GM12878 (cell line): Measurements from ENCODE around the gene LRRC45. TPM values are rescaled to one million over a fixed set of nuclear protein-coding genes. Genes with fewer than 3 reads are reported as not detected.

ENCODE experiments used
- BHLHE40 ChIP-seq, 2 experiments: fragments of 450-650 bp in 1 of 2; IDR thresholded peaks; 2 replicates each; pipeline ENCODE4 v1.6.1; 2011 to 2017; ENCODE audit warnings: low read depth in 2 of 2, borderline replicate concordance in 1 of 2, improper control_type of control experiment in 1 of 2, low read length in 1 of 2, mild to moderate bottlenecking in 1 of 2
- CBX5 ChIP-seq: sonication (generic); IDR thresholded peaks from 2 replicates; pipeline ENCODE4 v1.6.1; 2016; ENCODE audit warnings: low read depth, moderate library complexity, mild to moderate bottlenecking, inconsistent platforms
- CTCF ChIP-seq, 3 experiments: IDR thresholded peaks in 2 of 3; conservative IDR thresholded peaks in 1 of 3; 2 replicates each; pipeline ENCODE4 v1.5.1; 2011; ENCODE audit warnings: low read depth in 3 of 3, low read length in 3 of 3, mild to moderate bottlenecking in 3 of 3, control low read depth in 2 of 3, moderate library complexity in 2 of 3, inconsistent platforms in 1 of 3, mixed read lengths in 1 of 3; ENCODE audit not compliant: control insufficient read depth in 2 of 3, insufficient read depth in 1 of 3; ENCODE audit errors: extremely low read depth in 1 of 3
- ELK1 ChIP-seq: IDR thresholded peaks from 2 replicates; pipeline ENCODE4 v1.6.1; 2012; ENCODE audit warnings: low read depth, low read length, improper control_type of control experiment
- GATAD2B ChIP-seq: fragments of 450-650 bp; conservative IDR thresholded peaks from 2 replicates; pipeline ENCODE4 v1.6.1; 2017; ENCODE audit warnings: low read depth, mild to moderate bottlenecking, moderate library complexity
- JUNB ChIP-seq: IDR thresholded peaks from 2 replicates; pipeline ENCODE4 v1.6.1; 2016; ENCODE audit warnings: antibody characterized with exemption, mild to moderate bottlenecking
- MAX ChIP-seq: IDR thresholded peaks from 2 replicates; pipeline ENCODE4 v1.6.1; 2012; ENCODE audit warnings: low read depth, low read length, improper control_type of control experiment
- MTA2 ChIP-seq: fragments of 450-650 bp; IDR thresholded peaks from 2 replicates; pipeline ENCODE4 v1.6.1; 2016; ENCODE audit warnings: low read depth, mild to moderate bottlenecking, moderate library complexity
- MXI1 ChIP-seq: fragments of 150-350 bp; IDR thresholded peaks from 2 replicates; pipeline ENCODE4 v1.6.1; 2011; ENCODE audit warnings: low read depth, mild to moderate bottlenecking, inconsistent platforms, low read length, improper control_type of control experiment
- PAX8 ChIP-seq: fragments of 450-650 bp; IDR thresholded peaks from 2 replicates; pipeline ENCODE4 v1.6.1; 2017; ENCODE audit warnings: mild to moderate bottlenecking, moderate library complexity
- POLR2AphosphoS5 ChIP-seq: IDR thresholded peaks from 2 replicates; pipeline ENCODE4 v1.6.1; 2011; ENCODE audit warnings: mild to moderate bottlenecking, low read length, inconsistent platforms
- SMARCA5 ChIP-seq: fragments of 450-650 bp; IDR thresholded peaks from 2 replicates; pipeline ENCODE4 v1.6.1; 2017; ENCODE audit warnings: mild to moderate bottlenecking
- TARDBP ChIP-seq: IDR thresholded peaks from 2 replicates; pipeline ENCODE4 v1.6.1; 2016; ENCODE audit warnings: borderline replicate concordance
- polyA plus RNA-seq, 11 experiments: library from polyadenylated mRNA; depleted of rRNA in 4 of 11; unstranded in 6 of 11; stranded (reverse) in 5 of 11; fragments of >200 nt; fragmentation: Nextera tagmentation in 4 of 11; fragmentation: Illumina TruSeq in 1 of 11; extraction: Ambion mirVana in 4 of 11; extraction: Trizol in 1 of 11; gene quantifications; 1 replicate in 1 of 11; 2 replicates in 10 of 11; pipeline versions ENCODE4 v1.2.1 to v1.2.3, GENCODE V29; 2011 to 2016; ENCODE audit warnings: inconsistent platforms in 2 of 11, missing spikeins in 2 of 11, low read depth in 1 of 11
- total RNA-seq, 4 experiments: library from RNA; depleted of rRNA in 3 of 4; stranded (reverse); fragments of >200 nt in 3 of 4; fragmentation: Illumina TruSeq in 1 of 4; extraction: Trizol in 1 of 4; gene quantifications; 2 replicates each; pipeline versions ENCODE4 v1.2.1 to v1.2.3, GENCODE V29; 2013 to 2021
- TF ChIP-seq, protein P1 (sequence below): IDR thresholded peaks from 2 replicates; pipeline ENCODE4 v1.6.1; 2011; ENCODE audit warnings: low read depth, mild to moderate bottlenecking, low read length, moderate library complexity, borderline replicate concordance; ENCODE audit errors: extremely low read depth
- TF ChIP-seq, protein P2 (sequence below): fragments of 450-650 bp; IDR thresholded peaks from 2 replicates; pipeline ENCODE4 v1.6.1; 2018; ENCODE audit warnings: mild to moderate bottlenecking, low read depth, moderate library complexity; ENCODE audit not compliant: partially characterized antibody
- TF ChIP-seq, protein P3 (sequence below): IDR thresholded peaks from 2 replicates; pipeline ENCODE4 v1.6.1; 2012; ENCODE audit warnings: low read length, inconsistent platforms

The LRRC45 gene
- total and polyA plus RNA-seq, 10 of the 15 experiments (the other 5 are each of a cell fraction or from before 2014, with no cell fraction given): 0.03 to 27.7 (median 10.4) TPM

DNA sequence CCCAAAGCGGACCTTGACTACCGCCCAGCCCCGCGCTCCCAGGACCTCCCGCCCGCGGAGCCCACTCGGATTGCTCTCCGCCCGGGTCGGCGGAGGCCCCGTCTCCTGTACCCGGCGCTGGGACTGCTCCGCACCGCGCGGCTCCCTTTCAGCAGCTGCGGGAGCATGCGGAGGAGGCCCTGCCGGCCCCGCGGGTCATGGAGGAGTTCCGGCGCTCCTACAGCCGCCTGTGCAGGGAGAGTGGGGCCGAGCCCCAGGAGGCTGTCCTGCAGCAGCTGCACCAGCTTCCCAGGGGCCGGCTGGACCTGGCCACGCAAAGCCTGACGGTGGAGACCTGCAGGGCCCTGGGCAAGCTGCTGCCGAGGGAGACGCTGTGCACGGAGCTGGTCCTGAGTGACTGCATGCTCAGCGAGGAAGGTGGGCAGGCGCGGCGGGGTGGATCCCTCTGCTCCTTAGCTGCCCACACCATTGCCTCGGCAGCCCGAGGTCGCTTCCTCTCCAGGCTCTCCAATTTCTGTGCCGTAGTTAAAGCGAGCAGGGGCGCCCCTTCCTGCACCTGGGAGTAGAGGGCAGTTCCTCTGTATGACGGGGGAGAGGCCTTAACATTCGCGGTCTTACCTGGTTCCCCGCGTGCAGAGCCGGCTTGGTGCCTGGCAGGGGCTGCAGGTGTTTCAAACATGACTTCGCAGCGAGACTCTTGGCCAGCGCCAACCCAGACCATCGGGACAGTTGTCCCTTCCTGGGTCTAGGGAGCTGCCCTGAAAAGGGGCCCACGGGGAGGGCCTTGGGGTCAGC lies 539 bp downstream of the LRRC45 start (continued):
- TF ChIP-seq CTCF (IDR thresholded peaks at IDR 0.05 in 2 of 3, conservative IDR thresholded peaks at IDR 0.05 in 1 of 3; ENCODE audit: control insufficient read depth in 2 of 3, extremely low read depth in 1 of 3, insufficient read depth in 1 of 3, low read depth in 3 of 3, low read length in 3 of 3) (no peak), BHLHE40 (IDR thresholded peaks at IDR 0.05; ENCODE audit: borderline replicate concordance in 1 of 2, low read depth in 2 of 2, low read length in 1 of 2) (no peak), MAX (no peak), GATAD2B (peak; percentile 55; the same call in 1 of the 2 replicates), POLR2AphosphoS5 (no peak), ELK1 (no peak), PAX8 (no peak), TARDBP (no peak), SMARCA5 (0 out of 2 replicates have a peak, but pooled peaks have one; percentile 50), MTA2 (no peak), JUNB (no peak), CBX5 (no peak), MXI1 (no peak)
- TF ChIP-seq, protein P1, sequence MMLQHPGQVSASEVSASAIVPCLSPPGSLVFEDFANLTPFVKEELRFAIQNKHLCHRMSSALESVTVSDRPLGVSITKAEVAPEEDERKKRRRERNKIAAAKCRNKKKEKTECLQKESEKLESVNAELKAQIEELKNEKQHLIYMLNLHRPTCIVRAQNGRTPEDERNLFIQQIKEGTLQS: no peak
- TF ChIP-seq, protein P2, sequence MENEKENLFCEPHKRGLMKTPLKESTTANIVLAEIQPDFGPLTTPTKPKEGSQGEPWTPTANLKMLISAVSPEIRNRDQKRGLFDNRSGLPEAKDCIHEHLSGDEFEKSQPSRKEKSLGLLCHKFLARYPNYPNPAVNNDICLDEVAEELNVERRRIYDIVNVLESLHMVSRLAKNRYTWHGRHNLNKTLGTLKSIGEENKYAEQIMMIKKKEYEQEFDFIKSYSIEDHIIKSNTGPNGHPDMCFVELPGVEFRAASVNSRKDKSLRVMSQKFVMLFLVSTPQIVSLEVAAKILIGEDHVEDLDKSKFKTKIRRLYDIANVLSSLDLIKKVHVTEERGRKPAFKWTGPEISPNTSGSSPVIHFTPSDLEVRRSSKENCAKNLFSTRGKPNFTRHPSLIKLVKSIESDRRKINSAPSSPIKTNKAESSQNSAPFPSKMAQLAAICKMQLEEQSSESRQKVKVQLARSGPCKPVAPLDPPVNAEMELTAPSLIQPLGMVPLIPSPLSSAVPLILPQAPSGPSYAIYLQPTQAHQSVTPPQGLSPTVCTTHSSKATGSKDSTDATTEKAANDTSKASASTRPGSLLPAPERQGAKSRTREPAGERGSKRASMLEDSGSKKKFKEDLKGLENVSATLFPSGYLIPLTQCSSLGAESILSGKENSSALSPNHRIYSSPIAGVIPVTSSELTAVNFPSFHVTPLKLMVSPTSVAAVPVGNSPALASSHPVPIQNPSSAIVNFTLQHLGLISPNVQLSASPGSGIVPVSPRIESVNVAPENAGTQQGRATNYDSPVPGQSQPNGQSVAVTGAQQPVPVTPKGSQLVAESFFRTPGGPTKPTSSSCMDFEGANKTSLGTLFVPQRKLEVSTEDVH: no peak
- TF ChIP-seq, protein P3, sequence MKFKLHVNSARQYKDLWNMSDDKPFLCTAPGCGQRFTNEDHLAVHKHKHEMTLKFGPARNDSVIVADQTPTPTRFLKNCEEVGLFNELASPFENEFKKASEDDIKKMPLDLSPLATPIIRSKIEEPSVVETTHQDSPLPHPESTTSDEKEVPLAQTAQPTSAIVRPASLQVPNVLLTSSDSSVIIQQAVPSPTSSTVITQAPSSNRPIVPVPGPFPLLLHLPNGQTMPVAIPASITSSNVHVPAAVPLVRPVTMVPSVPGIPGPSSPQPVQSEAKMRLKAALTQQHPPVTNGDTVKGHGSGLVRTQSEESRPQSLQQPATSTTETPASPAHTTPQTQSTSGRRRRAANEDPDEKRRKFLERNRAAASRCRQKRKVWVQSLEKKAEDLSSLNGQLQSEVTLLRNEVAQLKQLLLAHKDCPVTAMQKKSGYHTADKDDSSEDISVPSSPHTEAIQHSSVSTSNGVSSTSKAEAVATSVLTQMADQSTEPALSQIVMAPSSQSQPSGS: no peak
